HepG2 (cell line): ENCODE data around the gene SPOP. TPM values are rescaled to one million over a fixed set of nuclear protein-coding genes. Genes with fewer than 3 reads are reported as not detected.

Experiments used
- ATRX ChIP-seq: sonication (generic); formaldehyde crosslinking; IDR thresholded peaks from 2 replicates; pipeline ENCODE4 v1.4.0; 2020; ENCODE audit warnings: missing genetic modification reagents, borderline replicate concordance
- BRCA1 ChIP-seq: sonication (generic); formaldehyde crosslinking; IDR thresholded peaks from 2 replicates; pipeline ENCODE4 v1.4.0; 2020; ENCODE audit warnings: missing genetic modification reagents
- CENPX ChIP-seq: sonication (generic); formaldehyde crosslinking; IDR thresholded peaks from 2 replicates; pipeline ENCODE4 v1.9.0; 2021; ENCODE audit warnings: mild to moderate bottlenecking, missing genetic modification reagents, moderate library complexity
- DNMT1 ChIP-seq: sonication (generic); formaldehyde crosslinking; IDR thresholded peaks from 2 replicates; pipeline ENCODE4 v1.5.1; 2020; ENCODE audit warnings: mild to moderate bottlenecking, missing genetic modification reagents
- ELF1 ChIP-seq: sonication (generic); formaldehyde crosslinking; IDR thresholded peaks from 2 replicates; pipeline ENCODE4 v1.4.0; 2020; ENCODE audit warnings: missing genetic modification reagents
- EP300 ChIP-seq, 3 experiments: sonication (generic) in 1 of 3; formaldehyde crosslinking in 1 of 3; IDR thresholded peaks; 2 replicates each; pipeline versions ENCODE4 v1.5.1 to v1.6.1; 2011 to 2020; ENCODE audit warnings: low read depth in 2 of 3, low read length in 2 of 3, borderline replicate concordance in 1 of 3, improper control_type of control experiment in 1 of 3, mild to moderate bottlenecking in 1 of 3, missing genetic modification reagents in 1 of 3, moderate library complexity in 1 of 3
- HNF1B ChIP-seq: sonication (generic); formaldehyde crosslinking; IDR thresholded peaks from 2 replicates; pipeline ENCODE4 v1.5.1; 2020; ENCODE audit warnings: mild to moderate bottlenecking, moderate library complexity, missing genetic modification reagents
- HNRNPL ChIP-seq: fragments of 200-400 bp; formaldehyde crosslinking; IDR thresholded peaks from 2 replicates; pipeline ENCODE4 v1.6.1; 2017; ENCODE audit warnings: mild to moderate bottlenecking, low read depth, low read length
- MAFK ChIP-seq, 2 experiments: IDR thresholded peaks in 1 of 2; conservative IDR thresholded peaks in 1 of 2; 2 replicates each; pipeline ENCODE4 v1.6.1; 2011; ENCODE audit warnings: improper control_type of control experiment in 2 of 2, low read length in 2 of 2
- MEIS1 ChIP-seq: sonication (generic); formaldehyde crosslinking; IDR thresholded peaks from 2 replicates; pipeline ENCODE4 v1.9.0; 2021; ENCODE audit warnings: mild to moderate bottlenecking, missing genetic modification reagents, moderate library complexity, borderline replicate concordance
- MTF1 ChIP-seq: sonication (generic); formaldehyde crosslinking; IDR thresholded peaks from 2 replicates; pipeline ENCODE4 v1.5.0; 2020; ENCODE audit warnings: missing genetic modification reagents
- NCOA5 ChIP-seq: sonication (generic); formaldehyde crosslinking; IDR thresholded peaks from 2 replicates; pipeline ENCODE4 v1.4.0; 2020; ENCODE audit warnings: missing genetic modification reagents
- PHF20 ChIP-seq: sonication (generic); formaldehyde crosslinking; IDR thresholded peaks from 2 replicates; pipeline ENCODE4 v1.5.0; 2020; ENCODE audit warnings: mild to moderate bottlenecking, missing genetic modification reagents
- RAD21 ChIP-seq: fragments of 450-650 bp; formaldehyde crosslinking; IDR thresholded peaks from 2 replicates; pipeline ENCODE4 v1.5.0; 2020; ENCODE audit warnings: mild to moderate bottlenecking
- RBFOX2 ChIP-seq: fragments of 200-400 bp; formaldehyde crosslinking; IDR thresholded peaks from 2 replicates; pipeline ENCODE4 v1.6.1; 2017; ENCODE audit warnings: low read depth, mild to moderate bottlenecking, low read length
- SRSF4 ChIP-seq: fragments of 200-400 bp; formaldehyde crosslinking; IDR thresholded peaks from one replicate; pipeline ENCODE4 v1.6.1; 2018; ENCODE audit warnings: mild to moderate bottlenecking, low read depth, low read length, moderate library complexity; ENCODE audit not compliant: poor library complexity, severe bottlenecking
- STAG1 ChIP-seq: sonication (generic); formaldehyde crosslinking; IDR thresholded peaks from 2 replicates; pipeline ENCODE4 v1.4.0; 2020; ENCODE audit warnings: missing genetic modification reagents
- TCF7L2 ChIP-seq: IDR thresholded peaks from 2 replicates; pipeline ENCODE4 v1.6.1; 2011; ENCODE audit warnings: mild to moderate bottlenecking, low read depth, low read length, moderate library complexity
- ZBTB42 ChIP-seq: sonication (generic); formaldehyde crosslinking; IDR thresholded peaks from 2 replicates; pipeline ENCODE4 v1.5.0; 2020; ENCODE audit warnings: mild to moderate bottlenecking, missing genetic modification reagents
- ZEB1 ChIP-seq: IDR thresholded peaks from 2 replicates; pipeline ENCODE4 v1.6.1; 2012; ENCODE audit warnings: mild to moderate bottlenecking, low read depth, inconsistent platforms; ENCODE audit not compliant: insufficient replicate concordance
- ZKSCAN8 ChIP-seq: IDR thresholded peaks from 2 replicates; pipeline ENCODE4 v1.6.1; 2016; ENCODE audit warnings: borderline replicate concordance, missing genetic modification reagents, missing compliant biosample characterization
- ZMAT3 ChIP-seq: sonication (generic); formaldehyde crosslinking; conservative IDR thresholded peaks from 2 replicates; pipeline ENCODE4 v1.7.0; 2021; ENCODE audit warnings: missing genetic modification reagents
- ZNF17 ChIP-seq: sonication (generic); formaldehyde crosslinking; IDR thresholded peaks from 2 replicates; pipeline ENCODE4 v1.5.0; 2020; ENCODE audit warnings: mild to moderate bottlenecking, missing genetic modification reagents
- ZNF180 ChIP-seq: sonication (generic); formaldehyde crosslinking; IDR thresholded peaks from 2 replicates; pipeline ENCODE4 v1.4.0; 2020; ENCODE audit warnings: low read depth, missing genetic modification reagents, borderline replicate concordance
- ZNF225 ChIP-seq: sonication (generic); formaldehyde crosslinking; IDR thresholded peaks from 2 replicates; pipeline ENCODE4 v1.4.0; 2020; ENCODE audit warnings: mild to moderate bottlenecking, missing genetic modification reagents
- ZNF343 ChIP-seq: sonication (generic); formaldehyde crosslinking; IDR thresholded peaks from 2 replicates; pipeline ENCODE4 v1.4.0; 2020; ENCODE audit warnings: mild to moderate bottlenecking, missing genetic modification reagents
- ZNF577 ChIP-seq: sonication (generic); formaldehyde crosslinking; IDR thresholded peaks from 2 replicates; pipeline ENCODE4 v1.4.0; 2020; ENCODE audit warnings: mild to moderate bottlenecking, low read depth, missing genetic modification reagents, borderline replicate concordance
- ZNF776 ChIP-seq: sonication (generic); formaldehyde crosslinking; IDR thresholded peaks from 2 replicates; pipeline ENCODE4 v1.4.0; 2020; ENCODE audit warnings: mild to moderate bottlenecking, missing genetic modification reagents
- polyA plus RNA-seq, 8 experiments: library from polyadenylated mRNA; depleted of rRNA in 3 of 8; stranded (reverse) in 7 of 8; unstranded in 1 of 8; fragments of >200 nt; fragmentation: Illumina TruSeq in 4 of 8; extraction: Trizol in 4 of 8; gene quantifications; 2 replicates each; pipeline versions ENCODE4 v1.2.1 to v1.2.3, GENCODE V29; 2011 to 2016; ENCODE audit warnings: low read depth in 4 of 8, missing spikeins in 1 of 8, mixed read lengths in 1 of 8; ENCODE audit not compliant: insufficient read depth in 1 of 8
- total RNA-seq, 5 experiments: library from RNA; depleted of rRNA; stranded (reverse); fragments of >200 nt; fragmentation: Illumina TruSeq; extraction: Trizol; gene quantifications; 2 replicates each; pipeline ENCODE4 v1.2.3, GENCODE V29; 2016; ENCODE audit warnings: low read depth in 1 of 5
- TF ChIP-seq, protein P1 (sequence below): sonication (generic); formaldehyde crosslinking; conservative IDR thresholded peaks from 2 replicates; pipeline ENCODE4 v1.4.0; 2020; ENCODE audit warnings: missing genetic modification reagents
- TF ChIP-seq, protein P2 (sequence below): sonication (generic); formaldehyde crosslinking; IDR thresholded peaks from 2 replicates; pipeline ENCODE4 v1.5.0; 2020; ENCODE audit warnings: missing genetic modification reagents, mild to moderate bottlenecking, borderline replicate concordance

The SPOP gene
- total and polyA plus RNA-seq, 2 of the 13 experiments (the other 11 are each of a cell fraction or from before 2014, with no cell fraction given) = 52.8 to 60.8 TPM

DNA sequence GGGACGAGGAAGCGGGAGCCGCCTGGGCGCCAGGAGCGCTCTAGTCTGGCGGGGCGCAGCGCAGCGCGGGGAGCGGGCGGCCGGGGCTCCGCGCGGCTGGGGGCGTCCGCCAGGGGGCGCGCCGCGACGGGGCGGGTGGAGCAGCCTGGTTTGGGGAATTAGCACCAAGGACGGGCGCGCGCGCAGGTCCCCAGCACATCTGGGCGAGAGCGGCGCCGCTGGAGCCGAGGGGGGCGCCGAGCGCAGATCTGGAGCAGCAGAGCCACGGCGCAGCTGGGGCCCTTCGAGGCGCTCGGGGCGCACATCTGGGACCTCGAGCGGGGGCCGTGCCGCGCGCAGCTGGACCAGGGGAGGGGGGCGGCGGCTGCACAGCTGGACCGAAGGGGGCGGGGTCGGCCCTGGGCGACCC is 102.2 kb downstream of the SPOP start, which contains the start of gene NXPH3 (continued):
- TF ChIP-seq PHF20 (CRISPR knock-in tag) (no peak), ZNF776 (CRISPR knock-in tag) (no peak; the same call in 1 of the 2 replicates), HNRNPL (no peak), SRSF4 (no peak), RAD21 (CRISPR knock-in tag) (peak; percentile 88), ZKSCAN8 (CRISPR knock-in tag) (no peak), RBFOX2 (no peak), ATRX (CRISPR knock-in tag) (no peak), ZBTB42 (peak; percentile 99), ZNF577 (CRISPR knock-in tag) (no peak), MTF1 (no peak), DNMT1 (CRISPR knock-in tag) (0 out of 2 replicates have a peak, but pooled peaks have one; percentile 26), EP300 (IDR thresholded peaks at IDR 0.05; ENCODE audit: low read depth in 2 of 2, low read length in 2 of 2) (no peak), EP300 (CRISPR knock-in tag; IDR thresholded peaks at IDR 0.05; ENCODE audit: borderline replicate concordance) (no peak), BRCA1 (CRISPR knock-in tag) (no peak), STAG1 (CRISPR knock-in tag) (peak; percentile 49), MEIS1 (CRISPR knock-in tag) (0 out of 2 replicates have a peak, but pooled peaks have one; percentile 16), TCF7L2 (no peak), ZNF180 (no peak), ZNF17 (CRISPR knock-in tag) (no peak), ELF1 (CRISPR knock-in tag) (no peak), ZNF225 (CRISPR knock-in tag) (no peak), ZMAT3 (CRISPR knock-in tag) (no peak; the same call in 1 of the 2 replicates), ZEB1 (no peak), HNF1B (no peak), NCOA5 (CRISPR knock-in tag) (no peak), MAFK (conservative IDR thresholded peaks at IDR 0.05 in 1 of 2, IDR thresholded peaks at IDR 0.05 in 1 of 2; ENCODE audit: low read length in 2 of 2) (no peak), ZNF343 (CRISPR knock-in tag) (no peak), CENPX (CRISPR knock-in tag) (no peak)
- TF ChIP-seq, protein P1, sequence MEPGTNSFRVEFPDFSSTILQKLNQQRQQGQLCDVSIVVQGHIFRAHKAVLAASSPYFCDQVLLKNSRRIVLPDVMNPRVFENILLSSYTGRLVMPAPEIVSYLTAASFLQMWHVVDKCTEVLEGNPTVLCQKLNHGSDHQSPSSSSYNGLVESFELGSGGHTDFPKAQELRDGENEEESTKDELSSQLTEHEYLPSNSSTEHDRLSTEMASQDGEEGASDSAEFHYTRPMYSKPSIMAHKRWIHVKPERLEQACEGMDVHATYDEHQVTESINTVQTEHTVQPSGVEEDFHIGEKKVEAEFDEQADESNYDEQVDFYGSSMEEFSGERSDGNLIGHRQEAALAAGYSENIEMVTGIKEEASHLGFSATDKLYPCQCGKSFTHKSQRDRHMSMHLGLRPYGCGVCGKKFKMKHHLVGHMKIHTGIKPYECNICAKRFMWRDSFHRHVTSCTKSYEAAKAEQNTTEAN = no peak
- TF ChIP-seq, protein P2, sequence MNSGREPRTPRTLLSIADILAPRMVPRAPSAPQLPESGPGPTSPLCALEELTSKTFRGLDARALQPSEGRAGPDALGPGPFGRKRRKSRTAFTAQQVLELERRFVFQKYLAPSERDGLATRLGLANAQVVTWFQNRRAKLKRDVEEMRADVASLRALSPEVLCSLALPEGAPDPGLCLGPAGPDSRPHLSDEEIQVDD = no peak
